ENCODE measurements around the gene PTPRK. TPM values are rescaled to one million over a fixed set of nuclear protein-coding genes. Genes with fewer than 3 reads are reported as not detected.

PTPRK gene
- total and polyA plus RNA-seq, 8 donors = 57.0 to 90.4 (median 78.6) TPM

DNA sequence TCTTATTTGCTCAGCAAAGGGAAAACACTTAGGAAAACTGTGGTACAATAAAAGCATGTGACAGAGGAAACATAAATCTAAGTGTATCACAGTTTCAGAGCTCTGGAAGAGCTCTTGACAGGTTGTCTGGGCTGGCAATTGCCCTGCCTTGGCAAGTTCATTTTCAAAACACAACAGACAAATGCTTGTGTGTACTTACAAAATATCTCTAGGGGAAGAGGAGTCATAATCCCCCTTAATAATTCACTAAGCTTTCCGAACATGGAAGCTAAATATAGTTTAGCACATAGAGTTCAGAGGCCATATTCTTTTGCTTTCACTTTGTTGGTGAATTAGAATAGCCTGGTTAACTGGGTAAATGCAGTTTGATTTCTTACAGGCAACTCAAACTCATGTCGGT lies 407.9 kb downstream of the PTPRK start:
- no peaks in the 10 kb centered on the region for H3K4me1 ChIP-seq
- peak overlapping the region in 1 of 2 donors; percentile 15 for H3K27ac ChIP-seq
- ATAC-seq = peak; percentile 68
- peak overlapping the region in 1 of 2 donors; percentile 8 for H3K4me3 ChIP-seq
- DNase-seq = peak in 1 of 4 donors; percentile 22
- no peaks in the 10 kb centered on the region for H3K36me3 ChIP-seq
- TF ChIP-seq CTCF (IDR thresholded peaks at IDR 0.05) = no peak
- H3K9me3 ChIP-seq = no peaks in the 10 kb centered on the region
- H3K27me3 ChIP-seq = no peaks in the 10 kb centered on the region
- intact Hi-C loops (cut with DNase I) = no loop called here

GRCh38 chr6:128111096-128111495 lies 409.3 kb downstream of the PTPRK start:
- intact Hi-C loops (cut with DNase I) = no loop called here
- Histone ChIP-seq H3K4me1 (no peaks in the 10 kb centered on the region), H3K27ac (no peak overlapping the region), H3K27me3 (no peaks in the 10 kb centered on the region), H3K9me3 (no peaks in the 10 kb centered on the region), H3K36me3 (no peaks in the 10 kb centered on the region), H3K4me3 (no peak overlapping the region)
- no peak for ATAC-seq
- peak in 1 of 4 donors; percentile 8 for DNase-seq
- TF ChIP-seq CTCF (IDR thresholded peaks at IDR 0.05) = no peak

DNA sequence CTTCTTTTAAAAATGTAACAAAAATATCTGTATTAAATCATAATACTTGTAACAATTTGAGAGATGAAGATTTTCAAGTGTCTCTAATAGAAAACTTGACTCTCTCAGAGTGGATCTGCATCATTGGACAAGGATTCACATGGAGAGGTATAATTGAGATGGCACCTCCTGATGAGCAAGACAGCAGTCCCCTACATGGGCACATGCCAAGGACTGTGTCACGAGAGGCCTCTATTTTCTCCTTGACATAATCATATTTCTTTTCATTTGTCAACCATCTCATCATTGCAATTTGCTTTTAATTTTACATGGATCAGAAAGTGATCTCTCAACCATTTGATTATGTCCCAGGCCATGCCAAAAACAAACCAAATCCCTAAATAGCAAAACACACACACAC lies 412.7 kb downstream of the PTPRK start:
- Histone ChIP-seq H3K36me3 (no peaks in the 10 kb centered on the region), H3K4me3 (no peak overlapping the region), H3K27ac (no peak overlapping the region), H3K4me1 (no peaks in the 10 kb centered on the region), H3K9me3 (no peaks in the 10 kb centered on the region), H3K27me3 (no peaks in the 10 kb centered on the region)
- DNase-seq = no peak
- no peak for ATAC-seq
- no peak for TF ChIP-seq CTCF (IDR thresholded peaks at IDR 0.05)
- intact Hi-C loops (cut with DNase I) = no loop called here

- no peak overlapping the region for H3K27ac ChIP-seq
- ATAC-seq (no peak), DNase-seq (no peak)
- H3K4me1 ChIP-seq = no peaks in the 10 kb centered on the region
- no peak overlapping the region for H3K4me3 ChIP-seq
- H3K27me3 ChIP-seq = no peaks in the 10 kb centered on the region
- H3K36me3 ChIP-seq = no peaks in the 10 kb centered on the region
- TF ChIP-seq CTCF (IDR thresholded peaks at IDR 0.05) = no peak
- intact Hi-C loops (cut with DNase I) = no loop called here
- no peaks in the 10 kb centered on the region for H3K9me3 ChIP-seq
These were observed 420.7 kb downstream of the PTPRK start for GRCh38 chr6:128099571-128100197.

DNA sequence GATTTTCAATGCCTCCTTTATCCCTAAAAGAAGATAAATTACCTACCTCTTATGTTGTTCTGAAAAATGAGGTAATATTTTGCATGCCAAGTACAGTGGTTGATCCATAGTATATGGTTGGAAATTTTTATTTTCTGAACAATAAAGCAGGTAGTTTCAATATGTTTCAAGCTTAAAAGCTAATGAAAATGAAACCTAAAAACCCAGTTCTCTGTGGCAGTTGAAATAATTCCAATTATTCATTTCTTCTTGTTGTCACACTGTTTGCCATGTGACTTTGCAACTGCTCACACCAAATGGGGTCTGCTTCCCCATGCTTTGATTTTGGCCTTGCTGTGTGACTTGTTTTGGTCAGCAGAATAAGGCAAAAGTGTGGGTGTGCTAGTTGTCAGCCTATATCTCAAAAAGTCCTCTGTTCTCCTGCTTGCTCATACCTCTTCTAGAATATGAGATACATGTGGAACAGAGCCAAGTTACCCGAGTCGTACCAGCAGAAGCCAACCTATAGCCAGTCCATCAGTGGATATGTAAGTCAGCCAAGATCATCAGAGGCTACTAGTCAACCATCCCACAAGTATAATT lies 422.3 kb downstream of the PTPRK start:
- Histone ChIP-seq H3K27ac (no peak overlapping the region), H3K9me3 (no peaks in the 10 kb centered on the region), H3K27me3 (no peaks in the 10 kb centered on the region), H3K36me3 (no peaks in the 10 kb centered on the region), H3K4me1 (no peaks in the 10 kb centered on the region), H3K4me3 (no peak overlapping the region)
- TF ChIP-seq CTCF (IDR thresholded peaks at IDR 0.05) = no peak
- DNase-seq (no peak), ATAC-seq (no peak)
- intact Hi-C loops (cut with DNase I) = no loop called here

Data from left lung (tissue), 10 donors.